Ecto neural progenitor cell (in vitro differentiated cells): ENCODE measurements around the gene GABARAPL1.

Source experiments
- DNase-seq: peaks from one replicate; pipeline ENCODE4 v3.0.0-alpha.2; 2018; ENCODE audit warnings: low spot score

Gene GABARAPL1

GRCh38 chr12:10235761-10236631 is 23.3 kb downstream of the GABARAPL1 start:
- no peak for DNase-seq

GRCh38 chr12:10236720-10237119 is 24.0 kb downstream of the GABARAPL1 start:
- DNase-seq: no peak

GRCh38 chr12:10238526-10238925 is 25.8 kb downstream of the GABARAPL1 start:
- DNase-seq: no peak

- no peak for DNase-seq
These were observed 28.6 kb downstream of the GABARAPL1 start for GRCh38 chr12:10241290-10241689.

- no peak for DNase-seq
These were observed 29.1 kb downstream of the GABARAPL1 start for GRCh38 chr12:10241727-10242126.

- DNase-seq: no peak
These were observed 29.9 kb downstream of the GABARAPL1 start for GRCh38 chr12:10242539-10242938.

GRCh38 chr12:10243818-10244520 is 31.3 kb downstream of the GABARAPL1 start:
- no peak for DNase-seq

GRCh38 chr12:10247436-10248058 is 34.9 kb downstream of the GABARAPL1 start:
- no peak for DNase-seq

- DNase-seq: no peak
These were observed 37.2 kb downstream of the GABARAPL1 start for GRCh38 chr12:10249690-10250455.

- DNase-seq: no peak
These were observed 39.0 kb downstream of the GABARAPL1 start for GRCh38 chr12:10251669-10252068.

- DNase-seq: no peak
These were observed 39.5 kb downstream of the GABARAPL1 start for GRCh38 chr12:10252201-10252600.

- DNase-seq: no peak
These were observed 43.4 kb downstream of the GABARAPL1 start for GRCh38 chr12:10256064-10256463.

- DNase-seq: no peak
These were observed 48.2 kb downstream of the GABARAPL1 start for GRCh38 chr12:10260927-10261326.

- DNase-seq: no peak
These were observed 55.4 kb downstream of the GABARAPL1 start for GRCh38 chr12:10268037-10268436.

GRCh38 chr12:10272467-10272866 is 59.8 kb downstream of the GABARAPL1 start:
- DNase-seq: no peak
